H1 (cell line): Measurements from ENCODE around the gene ASIC5.

Experiments
- BCL11A ChIP-seq, 2 experiments: IDR thresholded peaks; one replicate each; pipeline ENCODE4 v1.6.1; 2011; ENCODE audit warnings: low read depth in 2 of 2, low read length in 2 of 2, mild to moderate bottlenecking in 2 of 2
- CREB1 ChIP-seq: IDR thresholded peaks from 2 replicates; pipeline ENCODE4 v1.6.1; 2012; ENCODE audit warnings: inconsistent platforms
- CTCF ChIP-seq, 3 experiments: IDR thresholded peaks; 1 replicate in 2 of 3; 2 replicates in 1 of 3; pipeline versions ENCODE4 v1.5.1 to v1.6.1; 2011; ENCODE audit warnings: low read length in 3 of 3, mild to moderate bottlenecking in 3 of 3, inconsistent platforms in 2 of 3, low read depth in 1 of 3, moderate library complexity in 1 of 3; ENCODE audit not compliant: insufficient read depth in 1 of 3; ENCODE audit errors: control extremely low read depth in 1 of 3
- EGR1 ChIP-seq: IDR thresholded peaks from 2 replicates; pipeline ENCODE4 v1.6.1; 2011; ENCODE audit warnings: low read depth, low read length, borderline replicate concordance
- EP300 ChIP-seq, 2 experiments: IDR thresholded peaks; 1 replicate in 1 of 2; 2 replicates in 1 of 2; pipeline ENCODE4 v1.6.1; 2011 to 2012; ENCODE audit warnings: low read depth in 2 of 2, low read length in 2 of 2, mild to moderate bottlenecking in 2 of 2, borderline replicate concordance in 1 of 2, inconsistent platforms in 1 of 2, moderate library complexity in 1 of 2
- KDM1A ChIP-seq: fragments of 200-600, 300-600 bp; sonication (generic); IDR thresholded peaks from 2 replicates; pipeline ENCODE4 v1.7.1; 2016; ENCODE audit warnings: mild to moderate bottlenecking, low read length, borderline replicate concordance
- POLR2A ChIP-seq, 2 experiments: IDR thresholded peaks; 1 replicate in 1 of 2; 2 replicates in 1 of 2; pipeline ENCODE4 v1.6.1; 2011; ENCODE audit warnings: low read depth in 2 of 2, low read length in 2 of 2, mild to moderate bottlenecking in 2 of 2; ENCODE audit errors: control extremely low read depth in 1 of 2
- POLR2AphosphoS5 ChIP-seq: IDR thresholded peaks from 2 replicates; pipeline ENCODE4 v1.6.1; 2011; ENCODE audit warnings: low read depth, low read length
- RFX5 ChIP-seq: IDR thresholded peaks from 2 replicates; pipeline ENCODE4 v1.6.1; 2011; ENCODE audit warnings: low read depth, low read length, improper control_type of control experiment, borderline replicate concordance
- SIX5 ChIP-seq: IDR thresholded peaks from 2 replicates; pipeline ENCODE4 v1.6.1; 2011; ENCODE audit warnings: mild to moderate bottlenecking, low read depth, low read length
- ZNF274 ChIP-seq: IDR thresholded peaks from 2 replicates; pipeline ENCODE4 v1.7.0; 2012; ENCODE audit warnings: low read length, borderline replicate concordance; ENCODE audit errors: extremely low read depth
- TF ChIP-seq, protein P1 (sequence below): IDR thresholded peaks from 2 replicates; pipeline ENCODE4 v1.6.1; 2012; ENCODE audit warnings: inconsistent platforms
- TF ChIP-seq, protein P2 (sequence below): IDR thresholded peaks from 2 replicates; pipeline ENCODE4 v1.6.1; 2011; ENCODE audit warnings: low read length, improper control_type of control experiment

DNA sequence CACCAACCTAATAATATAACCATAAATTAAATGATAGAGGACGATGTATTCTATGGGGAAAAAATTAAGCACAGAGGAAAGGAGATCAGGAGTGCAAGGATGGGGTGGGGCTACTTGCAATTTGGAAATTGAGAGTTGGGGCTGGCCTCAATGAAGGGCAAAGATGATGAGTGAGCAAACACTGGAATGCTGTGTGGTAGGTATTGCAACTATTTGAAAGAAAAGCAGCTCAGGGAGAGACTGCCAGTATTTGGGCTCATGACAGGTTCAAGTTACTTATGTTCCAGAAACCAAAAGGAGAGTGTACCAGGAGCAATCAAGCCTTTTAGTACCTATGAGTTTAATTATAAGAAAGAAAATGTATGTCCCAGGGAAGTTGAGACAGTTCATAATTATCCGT lies 47.4 kb downstream of the ASIC5 start:
- no peak for TF ChIP-seq KDM1A
- TF ChIP-seq POLR2A (IDR thresholded peaks at IDR 0.05; ENCODE audit: control extremely low read depth in 1 of 2, low read depth in 2 of 2, low read length in 2 of 2): no peak
- TF ChIP-seq, protein P1, sequence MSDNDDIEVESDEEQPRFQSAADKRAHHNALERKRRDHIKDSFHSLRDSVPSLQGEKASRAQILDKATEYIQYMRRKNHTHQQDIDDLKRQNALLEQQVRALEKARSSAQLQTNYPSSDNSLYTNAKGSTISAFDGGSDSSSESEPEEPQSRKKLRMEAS: no peak
- TF ChIP-seq RFX5: no peak
- TF ChIP-seq POLR2AphosphoS5: no peak
- TF ChIP-seq, protein P2, sequence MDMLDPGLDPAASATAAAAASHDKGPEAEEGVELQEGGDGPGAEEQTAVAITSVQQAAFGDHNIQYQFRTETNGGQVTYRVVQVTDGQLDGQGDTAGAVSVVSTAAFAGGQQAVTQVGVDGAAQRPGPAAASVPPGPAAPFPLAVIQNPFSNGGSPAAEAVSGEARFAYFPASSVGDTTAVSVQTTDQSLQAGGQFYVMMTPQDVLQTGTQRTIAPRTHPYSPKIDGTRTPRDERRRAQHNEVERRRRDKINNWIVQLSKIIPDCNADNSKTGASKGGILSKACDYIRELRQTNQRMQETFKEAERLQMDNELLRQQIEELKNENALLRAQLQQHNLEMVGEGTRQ: no peak
- TF ChIP-seq ZNF274: no peak
- TF ChIP-seq CREB1: no peak
- TF ChIP-seq EGR1: no peak
- TF ChIP-seq CTCF (IDR thresholded peaks at IDR 0.05; ENCODE audit: control extremely low read depth in 1 of 3, insufficient read depth in 1 of 3, low read depth in 1 of 3, low read length in 3 of 3): no peak
- no peak for TF ChIP-seq BCL11A (IDR thresholded peaks at IDR 0.05; ENCODE audit: low read depth in 2 of 2, low read length in 2 of 2)
- no peak for TF ChIP-seq SIX5
- TF ChIP-seq EP300 (IDR thresholded peaks at IDR 0.05; ENCODE audit: borderline replicate concordance in 1 of 2, low read depth in 2 of 2, low read length in 2 of 2): no peak
